Measurements from ENCODE around the gene PROSER1.

DNA sequence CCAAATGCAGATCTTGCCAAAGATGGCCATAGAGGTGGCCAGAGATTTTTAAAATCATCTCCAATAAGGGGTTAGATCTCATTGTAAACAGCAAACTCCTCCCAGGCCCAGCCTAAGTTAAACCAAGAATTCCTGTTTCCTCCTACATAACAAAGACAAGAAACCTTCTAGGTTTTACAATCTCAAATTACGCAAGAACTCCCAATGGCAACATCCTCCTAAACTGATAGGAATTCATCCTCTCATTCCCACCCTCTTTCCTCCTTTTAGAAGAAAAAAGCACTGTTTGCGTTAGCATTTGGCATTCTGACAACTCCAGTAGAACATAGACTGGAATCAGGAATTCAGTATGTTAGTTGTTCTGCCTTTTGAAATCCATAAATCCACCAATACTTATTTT, 14.6 kb downstream of the PROSER1 start:
- TF ChIP-seq YY1 (IDR thresholded peaks at IDR 0.05; ENCODE audit: insufficient read depth, insufficient read length) (no peak), SUZ12 (IDR thresholded peaks at IDR 0.05; ENCODE audit: extremely low read depth, insufficient read depth, insufficient read length) (no peak), ZNF274 (IDR thresholded peaks at IDR 0.05; ENCODE audit: low read depth, low read length) (no peak)
